Neural cell (in vitro differentiated cells): ENCODE measurements around the gene SPIN1. TPM values are rescaled to one million over a fixed set of nuclear protein-coding genes. Genes with fewer than 3 reads are reported as not detected.

Experiments
- H2AFZ ChIP-seq: fragments of 200-600, 300-800 bp; sonication (generic), shearing (Covaris generic); 2 replicates; pipeline ENCODE4 v1.6.0; 2014; ENCODE audit warnings: low read depth, mild to moderate bottlenecking, antibody characterized with exemption, low read length, moderate library complexity
- H3F3A ChIP-seq: fragments of 200-600 bp; shearing (Covaris generic); 2 replicates; pipeline ENCODE4 v1.6.1; 2016; ENCODE audit warnings: mild to moderate bottlenecking, moderate library complexity, mixed read lengths, antibody characterized with exemption, low read length; ENCODE audit not compliant: insufficient read depth, poor library complexity, severe bottlenecking
- H3K27ac ChIP-seq: fragments of 200-600, 300-800 bp; sonication (generic), shearing (Covaris generic); 2 replicates; pipeline ENCODE4 v1.5.1; 2014; ENCODE audit warnings: mild to moderate bottlenecking, low read length, moderate library complexity
- H3K27me3 ChIP-seq: fragments of 300-800, 200-600 bp; sonication (generic), shearing (Covaris generic); 2 replicates; pipeline ENCODE4 v1.6.0; 2014; ENCODE audit warnings: mild to moderate bottlenecking, low read depth, low read length, moderate library complexity; ENCODE audit not compliant: insufficient read depth
- H3K36me3 ChIP-seq: fragments of 300-800, 200-600 bp; sonication (generic), shearing (Covaris generic); 2 replicates; pipeline ENCODE4 v1.5.1; 2014; ENCODE audit warnings: mild to moderate bottlenecking, antibody characterized with exemption, low read length, moderate library complexity; ENCODE audit not compliant: insufficient read depth
- H3K4me2 ChIP-seq: fragments of 300-800, 200-600 bp; sonication (generic), shearing (Covaris generic); 2 replicates; pipeline ENCODE4 v1.6.0; 2014; ENCODE audit warnings: mild to moderate bottlenecking, low read length
- H3K4me3 ChIP-seq: fragments of 300-800, 200-600 bp; sonication (generic), shearing (Covaris generic); 2 replicates; pipeline ENCODE4 v1.5.1; 2014; ENCODE audit warnings: mild to moderate bottlenecking, low read length, moderate library complexity
- H3K79me2 ChIP-seq: fragments of 200-600 bp; shearing (Covaris generic); replicated peaks from 2 replicates; pipeline ENCODE4 v1.6.0; 2014; ENCODE audit warnings: mild to moderate bottlenecking, low read length, moderate library complexity; ENCODE audit not compliant: insufficient read depth
- H3K9ac ChIP-seq: fragments of 300-800, 200-600 bp; sonication (generic), shearing (Covaris generic); 2 replicates; pipeline ENCODE4 v1.6.1; 2016; ENCODE audit warnings: mild to moderate bottlenecking, low read length, mixed read lengths
- H3K9me2 ChIP-seq: fragments of 200-600 bp; shearing (Covaris generic); 2 replicates; pipeline ENCODE4 v1.6.1; 2016; ENCODE audit warnings: mild to moderate bottlenecking, low read length, mixed read lengths; ENCODE audit not compliant: insufficient read depth
- H3K9me3 ChIP-seq: fragments of 200-600, 300-800 bp; sonication (generic), shearing (Covaris generic); 2 replicates; pipeline ENCODE4 v1.6.1; 2016; ENCODE audit warnings: mild to moderate bottlenecking, mixed run types, low read length, moderate library complexity, mixed read lengths
- H4K20me1 ChIP-seq: fragments of 200-600 bp; shearing (Covaris generic); 2 replicates; pipeline ENCODE4 v1.6.1; 2016; ENCODE audit warnings: mild to moderate bottlenecking, mixed run types; ENCODE audit not compliant: insufficient read depth
- CTCF ChIP-seq: fragments of 450-650 bp; IDR thresholded peaks from 2 replicates; pipeline ENCODE4 v1.5.1; 2014; ENCODE audit warnings: antibody characterized with exemption, mild to moderate bottlenecking, moderate library complexity; ENCODE audit not compliant: poor library complexity, severe bottlenecking
- EP300 ChIP-seq: fragments of 450-650 bp; conservative IDR thresholded peaks from 2 replicates; pipeline ENCODE4 v1.6.1; 2014; ENCODE audit warnings: antibody characterized with exemption, mild to moderate bottlenecking, moderate library complexity; ENCODE audit not compliant: poor library complexity, severe bottlenecking
- EZH2 ChIP-seq: fragments of 200-600, 300-800 bp; shearing (Covaris generic), sonication (generic); IDR thresholded peaks from 2 replicates; pipeline ENCODE4 v1.6.1; 2014; ENCODE audit warnings: antibody characterized with exemption, low read length, borderline replicate concordance, mild to moderate bottlenecking; ENCODE audit not compliant: insufficient read depth, poor library complexity, severe bottlenecking
- MXI1 ChIP-seq: fragments of 450-650 bp; conservative IDR thresholded peaks from 2 replicates; pipeline ENCODE4 v1.6.1; 2014; ENCODE audit warnings: antibody characterized with exemption, mild to moderate bottlenecking; ENCODE audit not compliant: poor library complexity, severe bottlenecking
- POLR2AphosphoS5 ChIP-seq: IDR thresholded peaks from 2 replicates; pipeline ENCODE4 v1.6.1; 2012
- RAD21 ChIP-seq: fragments of 450-650 bp; conservative IDR thresholded peaks from 2 replicates; pipeline ENCODE4 v1.6.1; 2014; ENCODE audit warnings: antibody characterized with exemption, mild to moderate bottlenecking, moderate library complexity
- REST ChIP-seq: IDR thresholded peaks from 2 replicates; pipeline ENCODE4 v1.6.1; 2012; ENCODE audit warnings: borderline replicate concordance
- SMC3 ChIP-seq: fragments of 450-650 bp; conservative IDR thresholded peaks from 2 replicates; pipeline ENCODE4 v1.6.1; 2014; ENCODE audit warnings: antibody characterized with exemption, mild to moderate bottlenecking, moderate library complexity; ENCODE audit not compliant: poor library complexity
- TAF1 ChIP-seq: IDR thresholded peaks from 2 replicates; pipeline ENCODE4 v1.6.1; 2012; ENCODE audit warnings: low read depth
- polyA plus RNA-seq: library from polyadenylated mRNA; depleted of rRNA; stranded (reverse); fragments of >200 nt; gene quantifications from 2 replicates; pipeline ENCODE4 v1.2.3, GENCODE V29; 2014

The SPIN1 gene
- polyA plus RNA-seq, 1 donor from 2014 or later = 282 TPM

GRCh38 chr9:88411471-88411870, 23.2 kb downstream of the SPIN1 start:
- H3F3A ChIP-seq = no peaks in the 10 kb centered on the region
- peaks cover 82% of the 10 kb centered on the region for H3K79me2 ChIP-seq
- H3K4me3 ChIP-seq = no peak overlapping the region
- H3K4me2 ChIP-seq = no peak overlapping the region
- no peak overlapping the region for H3K9ac ChIP-seq
- peaks cover 6% of the 10 kb centered on the region for H4K20me1 ChIP-seq
- no peak overlapping the region for H3K27ac ChIP-seq
- no peaks in the 10 kb centered on the region for H3K9me2 ChIP-seq
- peaks cover 6% of the 10 kb centered on the region for H3K9me3 ChIP-seq
- TF ChIP-seq SMC3 (no peak), MXI1 (no peak), CTCF (no peak), EZH2 (no peak), POLR2AphosphoS5 (no peak), RAD21 (no peak), EP300 (no peak), REST (no peak), TAF1 (no peak)
- H2AFZ ChIP-seq = no peak overlapping the region
- peaks cover 5% of the 10 kb centered on the region for H3K36me3 ChIP-seq
- no peaks in the 10 kb centered on the region for H3K27me3 ChIP-seq

- H2AFZ ChIP-seq = no peak overlapping the region
- no peak for TF ChIP-seq CTCF
- H3F3A ChIP-seq = no peaks in the 10 kb centered on the region
- H3K36me3 ChIP-seq = peaks cover 5% of the 10 kb centered on the region
- no peak overlapping the region for H3K4me3 ChIP-seq
- H3K9me2 ChIP-seq = no peaks in the 10 kb centered on the region
- no peak overlapping the region for H3K4me2 ChIP-seq
- no peak overlapping the region for H3K9ac ChIP-seq
- H4K20me1 ChIP-seq = peaks cover 6% of the 10 kb centered on the region
- H3K27ac ChIP-seq = no peak overlapping the region
- H3K9me3 ChIP-seq = peaks cover 6% of the 10 kb centered on the region
- peaks cover 78% of the 10 kb centered on the region for H3K79me2 ChIP-seq
- H3K27me3 ChIP-seq = no peaks in the 10 kb centered on the region
These were observed 26.1 kb downstream of the SPIN1 start for GRCh38 chr9:88414298-88414697.
